Measurements from ENCODE around the gene MCMBP. TPM values are rescaled to one million over a fixed set of nuclear protein-coding genes. Genes with fewer than 3 reads are reported as not detected.
A peak's percentile ranks its signal among the peaks of the same experiment; 100 is the strongest.

MCMBP gene
- total and polyA plus RNA-seq, 4 donors, result 25.8 to 53.0 (median 50.2) TPM

DNA sequence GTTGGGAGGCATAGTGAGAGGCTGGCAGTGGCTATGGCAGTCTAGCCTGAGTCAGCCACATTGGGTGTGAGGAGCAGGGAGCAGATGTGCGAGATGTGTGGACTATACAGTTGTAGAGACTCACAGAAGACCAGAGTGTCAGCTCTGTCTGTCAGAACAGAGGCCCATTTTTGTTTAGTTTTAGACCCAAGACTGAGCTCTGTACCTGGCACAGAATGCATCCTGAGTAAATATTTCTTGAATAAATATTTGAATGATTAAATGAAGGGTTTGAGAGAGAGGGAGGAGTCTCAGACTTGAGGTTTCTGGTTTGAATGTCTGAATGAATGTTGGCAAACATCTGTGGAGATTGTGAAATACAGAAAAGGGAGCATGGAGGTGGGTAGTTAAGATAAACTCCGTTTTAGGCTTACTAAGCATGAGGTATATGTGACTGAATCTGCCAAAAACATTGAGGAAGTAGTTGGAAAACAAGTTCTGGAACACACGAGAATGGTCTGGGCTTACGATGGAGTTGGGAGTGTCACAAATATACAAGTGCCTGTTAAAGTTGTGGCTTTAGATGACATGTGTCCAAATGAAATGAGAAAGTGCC is 23.5 kb upstream of the MCMBP start:
- Histone ChIP-seq H3K9ac (ENCODE audit: insufficient read depth in 1 of 2, low read length in 2 of 2) (no peak overlapping the region), H3K9me3 (ENCODE audit: control insufficient read depth in 4 of 4, insufficient read depth in 3 of 4, low read length in 3 of 4) (no peaks in the 10 kb centered on the region), H3K36me3 (ENCODE audit: control insufficient read depth in 4 of 4, insufficient read depth in 4 of 4, low read length in 4 of 4) (peaks cover 6 to 12% (median 10%) of the 10 kb centered on the region in 4 donors), H3K27ac (ENCODE audit: low read depth in 1 of 2, low read length in 1 of 2) (peak overlapping the region; percentile 3 to 85), H3K4me1 (ENCODE audit: control insufficient read depth in 5 of 5, insufficient read depth in 5 of 5, low read length in 5 of 5) (peaks cover 12 to 32% (median 28%) of the 10 kb centered on the region in 5 donors), H3K4me3 (no peak overlapping the region), H3K27me3 (ENCODE audit: control insufficient read depth in 3 of 3, insufficient read depth in 3 of 3, low read length in 2 of 3) (no peaks in the 10 kb centered on the region)
- TF ChIP-seq, protein P1, sequence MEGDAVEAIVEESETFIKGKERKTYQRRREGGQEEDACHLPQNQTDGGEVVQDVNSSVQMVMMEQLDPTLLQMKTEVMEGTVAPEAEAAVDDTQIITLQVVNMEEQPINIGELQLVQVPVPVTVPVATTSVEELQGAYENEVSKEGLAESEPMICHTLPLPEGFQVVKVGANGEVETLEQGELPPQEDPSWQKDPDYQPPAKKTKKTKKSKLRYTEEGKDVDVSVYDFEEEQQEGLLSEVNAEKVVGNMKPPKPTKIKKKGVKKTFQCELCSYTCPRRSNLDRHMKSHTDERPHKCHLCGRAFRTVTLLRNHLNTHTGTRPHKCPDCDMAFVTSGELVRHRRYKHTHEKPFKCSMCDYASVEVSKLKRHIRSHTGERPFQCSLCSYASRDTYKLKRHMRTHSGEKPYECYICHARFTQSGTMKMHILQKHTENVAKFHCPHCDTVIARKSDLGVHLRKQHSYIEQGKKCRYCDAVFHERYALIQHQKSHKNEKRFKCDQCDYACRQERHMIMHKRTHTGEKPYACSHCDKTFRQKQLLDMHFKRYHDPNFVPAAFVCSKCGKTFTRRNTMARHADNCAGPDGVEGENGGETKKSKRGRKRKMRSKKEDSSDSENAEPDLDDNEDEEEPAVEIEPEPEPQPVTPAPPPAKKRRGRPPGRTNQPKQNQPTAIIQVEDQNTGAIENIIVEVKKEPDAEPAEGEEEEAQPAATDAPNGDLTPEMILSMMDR (IDR thresholded peaks at IDR 0.05; ENCODE audit: control extremely low read depth, extremely low read depth), result no peak
- 20 to 27% methylated on average over 4 of the region's 4 CpGs for WGBS, 2 donors
- ATAC-seq (ENCODE audit: insufficient read depth, low FRiP score) (peak; percentile 49), DNase-seq (peak in 2 of 3 donors; percentile 42 to 64)

DNA sequence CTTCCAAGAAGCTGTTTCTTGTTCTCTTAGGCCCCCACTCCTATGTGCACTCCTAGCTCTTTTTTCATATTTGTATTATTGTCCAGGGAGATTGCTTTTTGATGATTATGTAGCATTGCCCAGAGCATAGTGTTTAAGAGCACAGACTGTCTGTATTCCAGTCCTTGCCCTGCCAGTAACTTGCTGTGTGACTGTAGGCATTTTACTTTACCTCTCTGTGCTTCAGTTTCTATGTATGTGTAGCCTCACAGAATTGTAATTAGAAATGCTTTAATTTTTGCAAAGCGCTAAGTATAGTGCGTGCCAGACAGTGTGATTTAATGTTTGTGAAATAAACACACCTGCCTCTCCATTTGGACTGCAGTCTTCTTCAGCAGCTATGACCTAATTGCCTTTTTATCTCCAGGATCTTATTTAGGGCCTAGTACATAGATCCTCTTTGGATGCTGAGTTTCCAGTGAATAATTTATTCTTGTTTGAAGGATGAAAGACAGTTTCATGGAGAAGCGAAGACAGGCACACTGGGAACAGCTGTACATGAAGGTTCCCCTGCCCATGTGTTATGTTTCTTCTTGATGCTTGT is 21.3 kb upstream of the MCMBP start:
- Histone ChIP-seq H3K4me3 (no peak overlapping the region), H3K36me3 (ENCODE audit: control insufficient read depth in 4 of 4, insufficient read depth in 4 of 4, low read length in 4 of 4) (peaks cover 6 to 9% (median 8%) of the 10 kb centered on the region in 4 donors), H3K9ac (ENCODE audit: insufficient read depth in 1 of 2, low read length in 2 of 2) (peak overlapping the region in 1 of 2 donors; percentile 25), H3K4me1 (ENCODE audit: control insufficient read depth in 5 of 5, insufficient read depth in 5 of 5, low read length in 5 of 5) (peaks cover 12 to 32% (median 28%) of the 10 kb centered on the region in 5 donors), H3K9me3 (ENCODE audit: control insufficient read depth in 4 of 4, insufficient read depth in 3 of 4, low read length in 3 of 4) (no peaks in the 10 kb centered on the region), H3K27ac (ENCODE audit: low read depth in 1 of 2, low read length in 1 of 2) (no peak overlapping the region), H3K27me3 (ENCODE audit: control insufficient read depth in 3 of 3, insufficient read depth in 3 of 3, low read length in 2 of 3) (no peaks in the 10 kb centered on the region)
- DNase-seq (no peak), ATAC-seq (ENCODE audit: insufficient read depth, low FRiP score) (no peak)
- WGBS, 2 donors, result 94 to 95% methylated on average over 3 of the region's 3 CpGs
- TF ChIP-seq, protein P1 (IDR thresholded peaks at IDR 0.05; ENCODE audit: control extremely low read depth, extremely low read depth), result no peak

DNA sequence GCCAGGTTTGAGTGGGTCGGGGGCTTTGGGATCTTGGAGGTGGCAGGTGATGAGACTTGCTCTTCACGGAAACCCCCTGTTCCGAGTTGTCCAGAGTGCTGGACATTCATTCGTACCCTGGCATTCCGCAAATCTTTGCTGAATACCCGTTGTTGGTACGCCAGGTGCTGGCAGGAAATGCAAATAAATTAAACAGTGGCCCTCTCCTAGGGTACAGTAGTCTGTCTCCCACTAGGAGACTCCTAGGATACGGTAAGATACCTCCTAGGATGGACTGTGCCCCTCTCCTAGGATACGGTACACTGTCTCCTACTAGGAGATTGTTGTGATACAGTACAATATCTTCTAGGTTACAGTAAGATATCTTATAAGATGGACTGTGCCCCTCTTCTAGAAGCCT is 20.4 kb upstream of the MCMBP start:
- TF ChIP-seq, protein P1 (IDR thresholded peaks at IDR 0.05; ENCODE audit: control extremely low read depth, extremely low read depth), result no peak
- peaks cover 0 to 4% (median 2%) of the 10 kb centered on the region in 4 donors for H3K36me3 ChIP-seq (ENCODE audit: control insufficient read depth in 4 of 4, insufficient read depth in 4 of 4, low read length in 4 of 4)
- no peak for DNase-seq
- peak overlapping the region; percentile 76 to 90 for H3K9ac ChIP-seq (ENCODE audit: insufficient read depth in 1 of 2, low read length in 2 of 2)
- no peaks in the 10 kb centered on the region for H3K9me3 ChIP-seq (ENCODE audit: control insufficient read depth in 4 of 4, insufficient read depth in 3 of 4, low read length in 3 of 4)
- H3K27me3 ChIP-seq (ENCODE audit: control insufficient read depth in 3 of 3, insufficient read depth in 3 of 3, low read length in 2 of 3), result no peaks in the 10 kb centered on the region
- WGBS, 2 donors, result 7 to 13% methylated on average over 9 of the region's 9 CpGs
- peak overlapping the region; percentile 88 for H3K4me3 ChIP-seq
- no peak for ATAC-seq (ENCODE audit: insufficient read depth, low FRiP score)
- peaks cover 12 to 32% (median 28%) of the 10 kb centered on the region in 5 donors for H3K4me1 ChIP-seq (ENCODE audit: control insufficient read depth in 5 of 5, insufficient read depth in 5 of 5, low read length in 5 of 5)
- H3K27ac ChIP-seq (ENCODE audit: low read depth in 1 of 2, low read length in 1 of 2), result peak overlapping the region; percentile 71 to 89

Data from lung (tissue), 12 donors.